K562 (cell line): ENCODE data around the gene TIMM17B. TPM values are rescaled to one million over a fixed set of nuclear protein-coding genes. Genes with fewer than 3 reads are reported as not detected.

Experiments
- CCNT2 ChIP-seq: IDR thresholded peaks from 2 replicates; pipeline ENCODE4 v1.6.1; 2011; ENCODE audit warnings: borderline replicate concordance, low read depth, mild to moderate bottlenecking, moderate library complexity, mixed read lengths, low read length; ENCODE audit not compliant: insufficient read length; ENCODE audit errors: extremely low read depth
- CTCF ChIP-seq, 3 experiments: IDR thresholded peaks in 2 of 3; conservative IDR thresholded peaks in 1 of 3; 2 replicates each; pipeline ENCODE4 v1.5.1; 2011 to 2012; ENCODE audit warnings: low read length in 3 of 3, mild to moderate bottlenecking in 3 of 3, control low read depth in 2 of 3, improper control_type of control experiment in 1 of 3, inconsistent platforms in 1 of 3, low read depth in 1 of 3, mixed read lengths in 1 of 3, moderate library complexity in 1 of 3; ENCODE audit not compliant: insufficient read depth in 2 of 3
- E2F8 ChIP-seq: fragments of 450-650 bp; IDR thresholded peaks from 2 replicates; pipeline ENCODE4 v1.7.1; 2018; ENCODE audit warnings: mild to moderate bottlenecking, low read depth; ENCODE audit not compliant: partially characterized antibody
- ELF1 ChIP-seq: fragments of 200-800 bp; sonication (Bioruptor generic); IDR thresholded peaks from 2 replicates; pipeline ENCODE4 v1.6.1; 2016; ENCODE audit warnings: missing genetic modification characterization, missing compliant biosample characterization
- MCM2 ChIP-seq: fragments of 450-650 bp; IDR thresholded peaks from 2 replicates; pipeline ENCODE4 v1.6.1; 2017; ENCODE audit warnings: low read depth, mild to moderate bottlenecking
- MNT ChIP-seq, 2 experiments: fragments of 450-650 bp; conservative IDR thresholded peaks; 2 replicates each; pipeline ENCODE4 v1.6.1; 2017; ENCODE audit warnings: mild to moderate bottlenecking in 2 of 2, moderate library complexity in 2 of 2
- PHF8 ChIP-seq: fragments of 200-600 bp; sonication (generic); IDR thresholded peaks from 2 replicates; pipeline ENCODE4 v1.6.1; 2012; ENCODE audit warnings: mixed run types, mild to moderate bottlenecking, inconsistent platforms, low read length, moderate library complexity, borderline replicate concordance
- PREB ChIP-seq: sonication (generic); formaldehyde crosslinking; IDR thresholded peaks from 2 replicates; pipeline ENCODE4 v1.8.1; 2023; ENCODE audit warnings: mild to moderate bottlenecking, missing genetic modification reagents
- RB1 ChIP-seq: fragments of 450-650 bp; IDR thresholded peaks from 2 replicates; pipeline ENCODE4 v1.6.1; 2017; ENCODE audit warnings: low read depth, mild to moderate bottlenecking
- ZNF280B ChIP-seq: fragments of 250-450 bp; sonication (Bioruptor Pico); IDR thresholded peaks from 2 replicates; pipeline ENCODE4 v1.5.1; 2021; ENCODE audit warnings: mild to moderate bottlenecking
- polyA plus RNA-seq, 8 experiments: library from polyadenylated mRNA; depleted of rRNA in 4 of 8; stranded (reverse) in 5 of 8; unstranded in 3 of 8; fragments of >200 nt; fragmentation: Nextera tagmentation in 2 of 8; fragmentation: Illumina TruSeq in 1 of 8; extraction: Ambion mirVana in 2 of 8; extraction: Trizol in 1 of 8; gene quantifications; 2 replicates each; pipeline versions ENCODE4 v1.2.1 to v1.2.3, GENCODE V29; 2011 to 2014; ENCODE audit warnings: inconsistent platforms in 1 of 8, missing spikeins in 1 of 8
- total RNA-seq, 7 experiments: library from RNA; depleted of rRNA in 6 of 7; stranded (reverse); fragments of >200 nt in 6 of 7; fragmentation: Illumina TruSeq in 2 of 7; extraction: Trizol in 2 of 7; gene quantifications; 2 replicates each; pipeline versions ENCODE4 v1.2.1 to v1.2.3, GENCODE V29; 2011 to 2021; ENCODE audit warnings: low replicate concordance in 1 of 7

Gene TIMM17B
- total and polyA plus RNA-seq, 9 of the 15 experiments (the other 6 are each of a cell fraction or from before 2014, with no cell fraction given), result 9.9 to 184 (median 115) TPM

- TF ChIP-seq ZNF280B (CRISPR knock-in tag) (no peak), MCM2 (no peak), MNT (conservative IDR thresholded peaks at IDR 0.05) (peak; percentile 44 to 76; a peak in 2 of 4 replicates), CCNT2 (peak; percentile 39), ELF1 (0 out of 2 replicates have a peak, but pooled peaks have one; percentile 16), RB1 (0 out of 2 replicates have a peak, but pooled peaks have one; percentile 26), E2F8 (peak; percentile 44), CTCF (IDR thresholded peaks at IDR 0.05 in 2 of 3, conservative IDR thresholded peaks at IDR 0.05 in 1 of 3; ENCODE audit: insufficient read depth in 2 of 3, low read depth in 1 of 3, low read length in 3 of 3) (peak; percentile 67 to 97 (median 88)), PREB (CRISPR knock-in tag) (0 out of 2 replicates have a peak, but pooled peaks have one; percentile 12), PHF8 (peak; percentile 46; the same call in 1 of the 2 replicates)
Measured at GRCh38 chrX:48891402-48892288, 5.9 kb downstream of the TIMM17B start (continued).
